Dermis lymphatic vessel endothelial cell (primary cell): Measurements from ENCODE around the gene ZNF740. TPM values are rescaled to one million over a fixed set of nuclear protein-coding genes. Genes with fewer than 3 reads are reported as not detected.

ENCODE experiments used
- total RNA-seq: library from RNA; depleted of rRNA; stranded (reverse); fragments of >200 nt; gene quantifications from 2 replicates; pipeline ENCODE4 v1.2.1, GENCODE V29; 2014

The ZNF740 gene, protein sequence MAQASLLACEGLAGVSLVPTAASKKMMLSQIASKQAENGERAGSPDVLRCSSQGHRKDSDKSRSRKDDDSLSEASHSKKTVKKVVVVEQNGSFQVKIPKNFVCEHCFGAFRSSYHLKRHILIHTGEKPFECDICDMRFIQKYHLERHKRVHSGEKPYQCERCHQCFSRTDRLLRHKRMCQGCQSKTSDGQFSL
- 15.3 and 15.6 TPM in 2 replicates for total RNA-seq

DNA sequence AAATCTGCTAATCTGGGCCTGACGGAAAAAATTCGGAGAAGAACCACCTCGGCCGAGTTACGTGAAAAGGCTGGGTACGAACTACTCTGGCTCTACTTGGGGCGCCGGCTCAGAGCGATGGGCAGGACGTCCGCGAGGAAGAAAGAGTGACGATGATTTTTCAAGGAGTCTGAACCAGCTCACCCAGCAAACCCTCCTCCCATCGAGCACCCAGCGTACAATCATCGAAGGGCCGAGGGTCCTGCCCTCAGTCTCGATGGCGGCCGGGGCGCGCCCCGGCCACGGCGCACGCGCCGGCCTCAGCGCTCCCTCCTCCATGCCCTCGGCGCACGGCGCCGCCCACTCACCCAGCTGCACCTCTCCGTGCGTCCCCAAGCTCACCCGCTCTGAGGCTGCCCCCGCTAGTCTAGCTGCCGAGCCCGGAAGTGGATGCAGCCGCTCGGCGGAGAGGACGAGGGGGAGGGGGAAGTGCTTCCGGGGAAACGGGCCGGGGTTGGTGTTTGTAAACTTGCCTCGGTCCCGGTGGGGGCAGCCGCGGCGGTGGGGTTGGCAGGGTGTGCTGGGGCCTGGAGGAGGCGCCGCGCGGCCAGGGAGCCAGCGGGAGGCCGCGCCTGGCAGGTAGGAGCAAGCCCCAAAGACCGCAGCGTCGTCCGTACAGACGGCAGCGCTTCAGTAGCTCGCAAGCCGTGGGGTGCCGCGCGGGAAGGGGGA is at the start of gene ZNF740, which contains the start of gene CSAD:
Gene ZNF740 (plus strand): TSS at position 503 of the 711 bp plus-strand sequence. CDS start 1,262 bp downstream, outside the sequence.
Gene CSAD (minus strand): TSS at position 706 of the 711 bp plus-strand sequence. CDS start 7,455 bp downstream, outside the sequence.

DNA sequence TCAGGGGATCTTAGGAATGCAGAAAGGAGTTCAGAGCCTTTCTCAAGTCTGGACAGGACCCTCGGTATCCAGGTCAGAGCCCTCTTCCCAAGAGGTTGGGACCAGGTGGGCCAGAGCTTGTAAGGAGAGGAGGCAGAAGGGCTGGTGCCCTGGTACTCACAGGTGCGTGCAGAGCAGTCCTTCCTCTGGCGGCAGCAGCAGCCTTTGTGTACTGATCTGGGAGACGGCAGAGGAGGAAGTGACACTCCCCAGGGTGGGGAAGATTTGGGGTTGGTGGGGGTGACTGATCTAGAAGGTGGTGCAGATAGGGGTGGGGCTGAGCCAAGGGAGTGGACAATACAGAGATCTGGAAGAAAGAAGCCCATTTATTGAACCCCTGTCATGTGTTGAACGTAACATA is 26.5 kb downstream of the ZNF740 start, which contains the start of gene ITGB7:
Gene ITGB7 (minus strand): TSS at position 210 of the 400 bp plus-strand sequence. CDS start 6,808 bp downstream, outside the sequence.

DNA sequence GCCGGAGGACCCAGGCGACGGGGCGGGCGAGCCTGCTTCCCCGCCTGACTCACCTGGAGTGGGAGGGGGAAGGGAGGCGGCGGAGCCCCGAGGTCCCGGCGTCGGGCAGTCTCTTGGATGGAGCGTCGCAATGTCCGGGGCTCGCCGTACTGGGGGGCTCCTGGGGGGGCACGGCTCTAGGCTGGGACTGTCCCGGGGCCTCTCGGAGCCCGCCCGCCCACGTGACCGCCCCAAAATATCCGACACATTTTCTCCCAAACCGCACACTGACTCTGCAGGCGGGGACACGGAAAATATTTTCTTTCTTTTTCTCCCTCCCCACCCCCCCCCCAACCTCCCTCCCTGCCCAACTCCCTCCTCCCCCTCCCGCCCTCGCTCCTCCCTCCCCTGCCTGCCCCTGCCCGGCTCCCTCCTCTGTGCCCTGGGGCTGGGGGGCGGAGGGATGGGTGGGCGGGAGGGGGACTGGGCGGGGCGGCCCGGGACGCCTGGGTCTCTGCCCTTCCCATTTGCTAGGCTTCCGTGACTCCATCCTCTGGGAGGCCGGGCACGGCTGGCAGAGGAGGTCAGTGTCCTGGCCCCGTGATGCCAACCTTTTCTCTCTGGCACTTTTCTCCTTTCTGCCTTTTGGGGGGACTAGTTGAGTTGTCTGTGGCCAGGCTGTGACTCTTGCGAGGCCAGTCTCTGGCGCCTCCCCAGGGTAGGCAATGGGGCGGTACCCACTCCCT is 51.6 kb downstream of the ZNF740 start, which contains the start of gene RARG:
Gene RARG (minus strand): TSS at position 289 of the 725 bp plus-strand sequence. CDS start 4,664 bp downstream, outside the sequence.

Other genes starting within 250 kb of the ZNF740 start
- 112 and 131 TPM in 2 replicates for gene KRT18, start 231.6 kb upstream of the ZNF740 start, total RNA-seq
- gene EIF4B, start 174.3 kb upstream of the ZNF740 start, total RNA-seq = 1,180 and 1,656 TPM in 2 replicates
- 19.1 and 31.5 TPM in 2 replicates for gene TNS2, start 130.7 kb upstream of the ZNF740 start, total RNA-seq
- gene SPRYD3, start 101.3 kb upstream of the ZNF740 start, total RNA-seq = 11.9 and 13.8 TPM in 2 replicates
- gene IGFBP6, start 83.1 kb upstream of the ZNF740 start, total RNA-seq = 1.7 and 5.2 TPM in 2 replicates
- gene SOAT2, start 77.2 kb upstream of the ZNF740 start, total RNA-seq = not detected in 2 replicates
- gene CSAD, start 203 bp downstream of the ZNF740 start, total RNA-seq = 4.6 and 5.5 TPM in 2 replicates
- under 0.01 and 0.09 TPM in 2 replicates for gene ITGB7, start 26.5 kb downstream of the ZNF740 start, total RNA-seq
- 12.3 and 16.5 TPM in 2 replicates for gene RARG, start 51.5 kb downstream of the ZNF740 start, total RNA-seq
- gene ESPL1, start 87.6 kb downstream of the ZNF740 start, total RNA-seq = 1.3 and 1.5 TPM in 2 replicates
- gene PFDN5, start 114.8 kb downstream of the ZNF740 start, total RNA-seq = 495 and 525 TPM in 2 replicates
- 34.6 and 41.9 TPM in 2 replicates for gene MYG1, start 119.0 kb downstream of the ZNF740 start, total RNA-seq
- gene AAAS, start 140.9 kb downstream of the ZNF740 start, total RNA-seq = 23.7 and 24.4 TPM in 2 replicates
- gene SP7, start 155.6 kb downstream of the ZNF740 start, total RNA-seq = not detected in 2 replicates
- gene SP1, start 199.5 kb downstream of the ZNF740 start, total RNA-seq = 30.2 and 36.9 TPM in 2 replicates
- not detected in 2 replicates for gene AMHR2, start 243.1 kb downstream of the ZNF740 start, total RNA-seq